ENCODE measurements around the gene SFT2D1. TPM values are rescaled to one million over a fixed set of nuclear protein-coding genes. Genes with fewer than 3 reads are reported as not detected.
A peak's percentile ranks its signal among the peaks of the same experiment; 100 is the strongest.
"Not testable (repeated sequence)": the region's sequence is repeated elsewhere in the genome, so short reads cannot be mapped to it uniquely, and the experiment has no call there.

SFT2D1 gene
- total RNA-seq, 1 donor, result 25.7 TPM

DNA sequence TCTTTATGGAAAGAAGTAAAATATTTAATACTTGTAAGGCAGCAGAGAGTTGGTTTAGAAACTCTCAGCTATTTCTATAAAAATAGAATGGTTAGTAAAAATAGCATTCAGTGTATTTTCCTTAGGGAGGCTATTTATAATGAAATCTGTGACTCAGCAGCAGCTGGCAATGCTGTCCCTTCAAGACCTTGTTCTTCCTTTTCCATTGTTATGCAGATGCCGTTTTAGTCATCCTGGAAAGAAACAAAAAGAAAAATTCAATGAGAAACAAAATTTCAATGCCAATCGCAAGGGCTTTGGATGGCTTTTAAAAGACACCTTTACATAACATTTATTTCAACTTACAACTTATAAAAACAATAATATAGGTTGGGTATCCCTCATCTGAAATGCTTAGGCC lies 22.9 kb upstream of the SFT2D1 start:
- H2AFZ ChIP-seq (ENCODE audit: low read length), result no peak overlapping the region
- no peaks in the 10 kb centered on the region for H3K9me3 ChIP-seq (ENCODE audit: low read depth, low read length)
- TF ChIP-seq, protein P1, sequence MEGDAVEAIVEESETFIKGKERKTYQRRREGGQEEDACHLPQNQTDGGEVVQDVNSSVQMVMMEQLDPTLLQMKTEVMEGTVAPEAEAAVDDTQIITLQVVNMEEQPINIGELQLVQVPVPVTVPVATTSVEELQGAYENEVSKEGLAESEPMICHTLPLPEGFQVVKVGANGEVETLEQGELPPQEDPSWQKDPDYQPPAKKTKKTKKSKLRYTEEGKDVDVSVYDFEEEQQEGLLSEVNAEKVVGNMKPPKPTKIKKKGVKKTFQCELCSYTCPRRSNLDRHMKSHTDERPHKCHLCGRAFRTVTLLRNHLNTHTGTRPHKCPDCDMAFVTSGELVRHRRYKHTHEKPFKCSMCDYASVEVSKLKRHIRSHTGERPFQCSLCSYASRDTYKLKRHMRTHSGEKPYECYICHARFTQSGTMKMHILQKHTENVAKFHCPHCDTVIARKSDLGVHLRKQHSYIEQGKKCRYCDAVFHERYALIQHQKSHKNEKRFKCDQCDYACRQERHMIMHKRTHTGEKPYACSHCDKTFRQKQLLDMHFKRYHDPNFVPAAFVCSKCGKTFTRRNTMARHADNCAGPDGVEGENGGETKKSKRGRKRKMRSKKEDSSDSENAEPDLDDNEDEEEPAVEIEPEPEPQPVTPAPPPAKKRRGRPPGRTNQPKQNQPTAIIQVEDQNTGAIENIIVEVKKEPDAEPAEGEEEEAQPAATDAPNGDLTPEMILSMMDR (IDR thresholded peaks at IDR 0.05; ENCODE audit: extremely low read depth, low read depth, low read length), result no peak
- peak overlapping the region; percentile 61 for H3K4me2 ChIP-seq (ENCODE audit: insufficient read depth, low read length)
- no peaks in the 10 kb centered on the region for H3K79me2 ChIP-seq (ENCODE audit: insufficient read depth, low read length)
- no peak overlapping the region for H3K4me3 ChIP-seq (ENCODE audit: insufficient read depth, low read length)
- H4K20me1 ChIP-seq (ENCODE audit: insufficient read depth, low read length), result no peaks in the 10 kb centered on the region
- peak; percentile 84 for DNase-seq (ENCODE audit: insufficient read length, low spot score, missing footprints)
- peaks cover 33% of the 10 kb centered on the region for H3K4me1 ChIP-seq (ENCODE audit: insufficient read depth, low read length)
- H3K36me3 ChIP-seq (ENCODE audit: insufficient read depth, low read length), result no peaks in the 10 kb centered on the region
- no peaks in the 10 kb centered on the region for H3K27me3 ChIP-seq (ENCODE audit: insufficient read depth, low read length)
- H3K27ac ChIP-seq (ENCODE audit: low read depth, low read length), result peak overlapping the region; percentile 77

DNA sequence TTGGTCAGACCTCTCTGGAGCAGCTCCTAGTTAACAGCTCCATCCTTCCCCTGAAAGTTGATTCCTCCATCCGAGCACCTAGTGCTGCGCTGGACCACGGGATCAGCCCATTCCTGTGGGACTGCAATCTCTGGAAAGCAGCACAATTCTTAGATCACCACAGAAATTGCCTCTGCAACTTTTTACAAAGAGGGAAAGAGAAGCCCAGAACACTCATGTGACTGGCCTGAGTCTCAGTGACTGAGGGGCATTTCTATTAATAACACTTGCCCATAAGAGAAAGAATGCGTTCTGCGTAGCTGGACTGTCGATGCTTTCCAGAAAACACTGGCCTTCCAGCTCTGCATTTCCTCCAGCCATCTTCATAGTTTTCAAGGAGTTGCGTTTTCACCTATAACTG lies 22.1 kb upstream of the SFT2D1 start:
- no peaks in the 10 kb centered on the region for H4K20me1 ChIP-seq (ENCODE audit: insufficient read depth, low read length)
- no peaks in the 10 kb centered on the region for H3K79me2 ChIP-seq (ENCODE audit: insufficient read depth, low read length)
- H3K27me3 ChIP-seq (ENCODE audit: insufficient read depth, low read length), result no peaks in the 10 kb centered on the region
- no peak for DNase-seq (ENCODE audit: insufficient read length, low spot score, missing footprints)
- peaks cover 33% of the 10 kb centered on the region for H3K4me1 ChIP-seq (ENCODE audit: insufficient read depth, low read length)
- no peaks in the 10 kb centered on the region for H3K36me3 ChIP-seq (ENCODE audit: insufficient read depth, low read length)
- H2AFZ ChIP-seq (ENCODE audit: low read length), result no peak overlapping the region
- H3K9me3 ChIP-seq (ENCODE audit: low read depth, low read length), result no peaks in the 10 kb centered on the region
- no peak overlapping the region for H3K4me2 ChIP-seq (ENCODE audit: insufficient read depth, low read length)
- TF ChIP-seq, protein P1 (IDR thresholded peaks at IDR 0.05; ENCODE audit: extremely low read depth, low read depth, low read length), result no peak
- H3K27ac ChIP-seq (ENCODE audit: low read depth, low read length), result peak overlapping the region; percentile 77
- H3K4me3 ChIP-seq (ENCODE audit: insufficient read depth, low read length), result no peak overlapping the region

DNA sequence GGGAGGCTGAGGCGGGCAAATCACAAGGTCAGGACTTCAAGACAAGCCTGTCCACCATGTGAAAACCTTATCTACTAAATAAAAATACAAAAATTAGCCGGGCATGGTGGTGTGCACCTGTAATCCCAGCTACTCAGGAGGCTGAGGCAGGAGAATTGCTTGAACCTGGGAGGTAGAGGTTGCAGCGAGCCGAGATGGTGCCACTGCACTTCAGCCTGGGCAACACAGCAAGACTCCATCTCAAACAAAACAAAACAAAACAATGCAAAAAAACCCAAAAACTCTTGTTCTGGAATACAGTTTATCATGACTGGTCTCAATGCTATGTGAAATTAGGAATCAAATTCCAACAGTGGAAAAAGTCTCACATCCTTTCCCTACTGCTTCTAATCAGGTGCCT lies 20.1 kb upstream of the SFT2D1 start:
- not testable (repeated sequence) for H3K9me3 ChIP-seq (ENCODE audit: low read depth, low read length); H4K20me1 ChIP-seq (ENCODE audit: insufficient read depth, low read length); H3K36me3 ChIP-seq (ENCODE audit: insufficient read depth, low read length); H2AFZ ChIP-seq (ENCODE audit: low read length); H3K79me2 ChIP-seq (ENCODE audit: insufficient read depth, low read length); H3K27me3 ChIP-seq (ENCODE audit: insufficient read depth, low read length); H3K4me3 ChIP-seq (ENCODE audit: insufficient read depth, low read length); H3K4me2 ChIP-seq (ENCODE audit: insufficient read depth, low read length); DNase-seq (ENCODE audit: insufficient read length, low spot score, missing footprints); H3K27ac ChIP-seq (ENCODE audit: low read depth, low read length)
- H3K4me1 ChIP-seq (ENCODE audit: insufficient read depth, low read length), result peaks cover 33% of the 10 kb centered on the region

DNA sequence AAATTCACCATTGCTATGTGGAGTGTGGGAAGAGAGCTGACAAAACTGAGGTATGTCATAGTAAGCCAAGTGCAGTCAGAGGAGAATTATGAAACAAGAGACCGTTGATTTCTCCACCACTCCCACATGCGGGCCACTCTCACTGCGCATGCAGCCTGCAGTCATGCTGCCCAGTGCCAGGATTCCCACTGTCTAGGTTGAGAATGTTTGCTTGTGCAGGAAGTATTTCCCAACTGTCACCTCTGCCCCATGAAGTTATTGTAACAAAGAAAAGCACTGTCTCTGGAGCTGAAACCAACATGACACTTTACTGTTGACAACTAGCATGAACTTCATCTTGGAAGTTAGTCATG lies 18.7 kb upstream of the SFT2D1 start:
- Histone ChIP-seq H3K79me2 (ENCODE audit: insufficient read depth, low read length) (no peaks in the 10 kb centered on the region), H3K9me3 (ENCODE audit: low read depth, low read length) (no peaks in the 10 kb centered on the region), H4K20me1 (ENCODE audit: insufficient read depth, low read length) (no peaks in the 10 kb centered on the region), H3K4me2 (ENCODE audit: insufficient read depth, low read length) (no peak overlapping the region), H3K36me3 (ENCODE audit: insufficient read depth, low read length) (no peaks in the 10 kb centered on the region), H3K27ac (ENCODE audit: low read depth, low read length) (no peak overlapping the region), H2AFZ (ENCODE audit: low read length) (no peak overlapping the region), H3K4me1 (ENCODE audit: insufficient read depth, low read length) (peaks cover 26% of the 10 kb centered on the region), H3K4me3 (ENCODE audit: insufficient read depth, low read length) (no peak overlapping the region), H3K27me3 (ENCODE audit: insufficient read depth, low read length) (no peaks in the 10 kb centered on the region)
- no peak for DNase-seq (ENCODE audit: insufficient read length, low spot score, missing footprints)
- TF ChIP-seq, protein P1 (IDR thresholded peaks at IDR 0.05; ENCODE audit: extremely low read depth, low read depth, low read length), result no peak
